DND-41 (cell line): ENCODE data around the gene HECW1.

ENCODE experiments used
- CTCF ChIP-seq: IDR thresholded peaks from 2 replicates; pipeline ENCODE4 v1.5.1; 2012; ENCODE audit warnings: borderline replicate concordance, low read length, moderate library complexity, mild to moderate bottlenecking; ENCODE audit not compliant: poor library complexity, severe bottlenecking; ENCODE audit errors: extremely low read depth
- EZH2 ChIP-seq: IDR thresholded peaks from 3 replicates; pipeline ENCODE4 v1.6.1; 2012; ENCODE audit warnings: borderline replicate concordance, low read depth, mild to moderate bottlenecking, moderate library complexity, low read length, inconsistent platforms; ENCODE audit not compliant: severe bottlenecking

GRCh38 chr7:43281268-43281667 is 168.8 kb downstream of the HECW1 start:
- no peak for TF ChIP-seq CTCF
- no peak for TF ChIP-seq EZH2
